K562 (cell line): Measurements from ENCODE around the gene CDH16. TPM values are rescaled to one million over a fixed set of nuclear protein-coding genes. Genes with fewer than 3 reads are reported as not detected.

Experiments used
- ATAC-seq: fragments of 200-7000 bp; cut with Tn5 transposase; 3 replicates; pipeline ENCODE4 v1.9.1; 2020; ENCODE audit warnings: moderate library complexity
- BruUV-seq: library from RNA; stranded (reverse); fragments of 400-500 nt; replicated peaks from 2 replicates; lab custom pipeline; 2021; lab: Mats Ljungman, UMichigan
- CTCF ChIA-PET: fragments of 300-600 bp; formaldehyde crosslinking; extraction: SDS; loops from one replicate; lab custom pipeline; 2021; ENCODE audit warnings: low intra/inter-chr PET ratio; lab: Yijun Ruan, JAX
- POLR2A ChIA-PET: fragments of 300-600, 350-650 bp; sonication (Branson Sonifier 250); formaldehyde crosslinking; extraction: SDS; loops from one replicate; lab custom pipeline; 2021; ENCODE audit warnings: antibody characterized with exemption, inconsistent platforms; lab: Yijun Ruan, JAX
- DNase-seq, 4 experiments: peaks; one replicate each; pipeline versions ENCODE4 v3.0.0 to v3.0.0-alpha.2; 2011 to 2018; ENCODE audit warnings: low spot score in 3 of 4, mixed read lengths in 3 of 4; ENCODE audit errors: extremely low read depth in 1 of 4
- FAIRE-seq: peaks from 2 replicates; lab custom pipeline; 2011; peaks lifted over from hg19 to GRCh38; lab: Jason Lieb, UNC
- H2AFZ ChIP-seq: 2 replicates; pipeline ENCODE4 v1.6.0; 2011; ENCODE audit warnings: low read depth, low read length, control low read depth, inconsistent platforms
- H3K27ac ChIP-seq: fragments of 200-600 bp; 3 replicates; pipeline ENCODE4 v1.8.0; 2011; ENCODE audit warnings: low read depth, mild to moderate bottlenecking, control low read depth, inconsistent platforms, low read length, moderate library complexity, mixed read lengths; ENCODE audit errors: extremely low read depth
- H3K27me3 ChIP-seq, 2 experiments: fragments of 300-600 bp in 1 of 2; 2 replicates in 1 of 2; 3 replicates in 1 of 2; pipeline versions ENCODE4 v1.6.0 to v1.8.0; 2011; ENCODE audit warnings: inconsistent platforms in 2 of 2, low read length in 2 of 2, mild to moderate bottlenecking in 1 of 2, mixed read lengths in 1 of 2, moderate library complexity in 1 of 2; ENCODE audit not compliant: control insufficient read depth in 2 of 2, insufficient read depth in 2 of 2
- H3K36me3 ChIP-seq: fragments of 300-600 bp; 3 replicates; pipeline ENCODE4 v1.8.0; 2011; ENCODE audit warnings: mild to moderate bottlenecking, low read length, inconsistent platforms; ENCODE audit not compliant: control insufficient read depth, insufficient read depth
- H3K4me1 ChIP-seq, 2 experiments: fragments of 200-600 bp in 1 of 2; replicated peaks in 1 of 2; 2 replicates in 1 of 2; 3 replicates in 1 of 2; pipeline versions ENCODE4 v1.5.1 to v1.8.0; 2011; ENCODE audit warnings: inconsistent platforms in 2 of 2, low read length in 2 of 2, mild to moderate bottlenecking in 1 of 2, mixed read lengths in 1 of 2, moderate library complexity in 1 of 2; ENCODE audit not compliant: control insufficient read depth in 2 of 2, insufficient read depth in 2 of 2
- H3K4me2 ChIP-seq: 2 replicates; pipeline ENCODE4 v1.6.1; 2011; ENCODE audit warnings: low read length, control low read depth, inconsistent platforms, mixed read lengths; ENCODE audit not compliant: insufficient read depth
- H3K4me3 ChIP-seq: fragments of 200-600 bp; sonication (generic), shearing (Covaris generic); 2 replicates; pipeline ENCODE4 v1.5.1; 2016; ENCODE audit warnings: control low read depth, inconsistent platforms
- H3K79me2 ChIP-seq: fragments of 200-600 bp; 3 replicates; pipeline ENCODE4 v1.8.0; 2011; ENCODE audit warnings: low read length, inconsistent platforms; ENCODE audit not compliant: control insufficient read depth, insufficient read depth
- H3K9ac ChIP-seq, 2 experiments: 2 replicates each; pipeline versions ENCODE4 v1.6.0 to v1.6.1; 2011; ENCODE audit warnings: low read depth in 2 of 2, low read length in 2 of 2, control low read depth in 1 of 2, inconsistent platforms in 1 of 2, mild to moderate bottlenecking in 1 of 2, mixed read lengths in 1 of 2; ENCODE audit not compliant: insufficient read depth in 1 of 2
- H3K9me1 ChIP-seq: one replicate; pipeline ENCODE4 v1.6.0; 2011; ENCODE audit warnings: inconsistent platforms, mild to moderate bottlenecking, low read length, moderate library complexity; ENCODE audit not compliant: control insufficient read depth, insufficient read depth
- H3K9me3 ChIP-seq: replicated peaks from 2 replicates; pipeline ENCODE4 v1.5.1; 2011; ENCODE audit warnings: low read depth, low read length, inconsistent platforms; ENCODE audit not compliant: control insufficient read depth, insufficient read depth
- H4K20me1 ChIP-seq: replicated peaks from 2 replicates; pipeline ENCODE4 v1.6.1; 2011; ENCODE audit warnings: low read length, inconsistent platforms, mixed read lengths; ENCODE audit not compliant: control insufficient read depth, insufficient read depth
- CTBP1 ChIP-seq: fragments of 450-650 bp; IDR thresholded peaks from 2 replicates; pipeline ENCODE4 v1.6.1; 2016; ENCODE audit warnings: borderline replicate concordance
- CTCFL ChIP-seq: IDR thresholded peaks from 2 replicates; pipeline ENCODE4 v1.6.1; 2011; ENCODE audit warnings: borderline replicate concordance, low read depth, mild to moderate bottlenecking, moderate library complexity, low read length; ENCODE audit not compliant: insufficient read depth, poor library complexity, severe bottlenecking
- ESRRA ChIP-seq: fragments of 450-650 bp; IDR thresholded peaks from 2 replicates; pipeline ENCODE4 v1.6.1; 2014; ENCODE audit warnings: low read depth, mild to moderate bottlenecking, moderate library complexity, borderline replicate concordance
- ETV5 ChIP-seq: sonication (generic); formaldehyde crosslinking; IDR thresholded peaks from 2 replicates; pipeline ENCODE4 v1.4.0; 2020; ENCODE audit warnings: low read depth, mild to moderate bottlenecking, missing genetic modification reagents
- GATAD2B ChIP-seq: fragments of 450-650 bp; IDR thresholded peaks from 2 replicates; pipeline ENCODE4 v1.6.1; 2017; ENCODE audit warnings: mild to moderate bottlenecking, borderline replicate concordance
- HOMEZ ChIP-seq: fragments of 250-450 bp; sonication (Bioruptor Pico); IDR thresholded peaks from 2 replicates; pipeline ENCODE4 v1.4.0; 2020; ENCODE audit warnings: mild to moderate bottlenecking, moderate library complexity
- IFI16 ChIP-seq: fragments of 250-450 bp; sonication (Bioruptor Pico); IDR thresholded peaks from 2 replicates; pipeline ENCODE4 v2.1.2; 2022; ENCODE audit warnings: mild to moderate bottlenecking, inconsistent platforms
- IRF9 ChIP-seq: fragments of 450-650 bp; IDR thresholded peaks from 2 replicates; pipeline ENCODE4 v1.6.1; 2016; ENCODE audit warnings: missing biosample characterization, missing genetic modification characterization
- RCOR1 ChIP-seq, 2 experiments: IDR thresholded peaks; 2 replicates each; pipeline ENCODE4 v1.6.1; 2012; ENCODE audit warnings: low read depth in 2 of 2, low read length in 2 of 2, borderline replicate concordance in 1 of 2, improper control_type of control experiment in 1 of 2
- SMARCC2 ChIP-seq: fragments of 450-650 bp; IDR thresholded peaks from 2 replicates; pipeline ENCODE4 v1.6.1; 2017; ENCODE audit warnings: antibody characterized with exemption, moderate library complexity, mild to moderate bottlenecking, low read depth
- ZNF263 ChIP-seq: sonication (generic); formaldehyde crosslinking; IDR thresholded peaks from 2 replicates; pipeline ENCODE4 v1.8.0; 2022; ENCODE audit warnings: mild to moderate bottlenecking, missing genetic modification reagents, borderline replicate concordance
- ZNF444 ChIP-seq: fragments of 250-450 bp; sonication (Bioruptor Pico); IDR thresholded peaks from 2 replicates; pipeline ENCODE4 v1.4.0; 2020; ENCODE audit warnings: mild to moderate bottlenecking, moderate library complexity
- ZNF511 ChIP-seq: sonication (generic); formaldehyde crosslinking; IDR thresholded peaks from 2 replicates; pipeline ENCODE4 v1.8.0; 2022; ENCODE audit warnings: mild to moderate bottlenecking, missing genetic modification reagents
- WGBS: fragments of 100-300 bp; shearing (Covaris generic); methylation state at CpG from one replicate; pipeline ENCODE4 v1.1.6; 2016; ENCODE audit warnings: low coverage, mixed read lengths; ENCODE audit not compliant: insufficient coverage; ENCODE audit errors: missing lambda C conversion rate; 5-methylcytosine and 5-hydroxymethylcytosine counted together
- in situ Hi-C: fragments of 300-500 bp; cut with MboI; formaldehyde crosslinking; loops from 4 replicates; pipeline ENCODE4 v1.15.0; 2018; ENCODE audit warnings: inconsistent platforms, mixed read lengths
- intact Hi-C: fragments of 100-400 bp; cut with micrococcal nuclease; formaldehyde crosslinking; loops from 2 replicates; pipeline ENCODE4 v1.14.2; 2022
- polyA plus RNA-seq, 8 experiments: library from polyadenylated mRNA; depleted of rRNA in 4 of 8; stranded (reverse) in 5 of 8; unstranded in 3 of 8; fragments of >200 nt; fragmentation: Nextera tagmentation in 2 of 8; fragmentation: Illumina TruSeq in 1 of 8; extraction: Ambion mirVana in 2 of 8; extraction: Trizol in 1 of 8; gene quantifications; 2 replicates each; pipeline versions ENCODE4 v1.2.1 to v1.2.3, GENCODE V29; 2011 to 2014; ENCODE audit warnings: inconsistent platforms in 1 of 8, missing spikeins in 1 of 8
- total RNA-seq, 7 experiments: library from RNA; depleted of rRNA in 6 of 7; stranded (reverse); fragments of >200 nt in 6 of 7; fragmentation: Illumina TruSeq in 2 of 7; extraction: Trizol in 2 of 7; gene quantifications; 2 replicates each; pipeline versions ENCODE4 v1.2.1 to v1.2.3, GENCODE V29; 2011 to 2021; ENCODE audit warnings: low replicate concordance in 1 of 7

CDH16 gene
- total and polyA plus RNA-seq, 9 of the 15 experiments (the other 6 are each of a cell fraction or from before 2014, with no cell fraction given), result not detected

- in situ Hi-C loops, result loop anchor here (25.0 kb wide), 2 partner anchors 201 to 451 kb away; partner anchors contain the start of genes B3GNT9, FBXL8, HSF4 and NOL3
- DNase-seq, result peak; percentile 81 to 90 (median 86)
- H3K9me3 ChIP-seq, result no peaks in the 10 kb centered on the region
- 11% methylated on average over 11 of the region's 16 CpGs for WGBS
- no peaks in the 10 kb centered on the region for H3K36me3 ChIP-seq
- peak within 1 kb of the TSS; percentile 40 to 83; a peak in 3 of 4 replicates for H3K9ac ChIP-seq
- peak; percentile 99 for FAIRE-seq
- peak; percentile 100 for ATAC-seq
- peaks cover 2 to 13% of the 10 kb centered on the region in 2 experiments; a peak in 2 of 5 replicates for H3K27me3 ChIP-seq
- TSS peak; percentile 80 for BruUV-seq
- no peaks in the 10 kb centered on the region for H3K79me2 ChIP-seq
- no peaks in the 10 kb centered on the region for H3K9me1 ChIP-seq
- POLR2A ChIA-PET, result interaction anchor here (0.6 to 1.1 kb wide), 8 partner anchors 8 to 484 kb away, joined by 3 to 4 read pairs (median 3); no protein-coding TSS in a partner anchor
- no peak within 1 kb of the TSS; the same call in 2 of the 3 replicates for H3K27ac ChIP-seq
- CTCF ChIA-PET, result interaction anchor here (2.1 kb wide), 1 partner anchor 54 kb away, joined by 9 read pairs; no protein-coding TSS in a partner anchor
- peak within 1 kb of the TSS; percentile 30 for H3K4me3 ChIP-seq
- peak within 1 kb of the TSS; percentile 64 for H3K4me2 ChIP-seq
- peaks cover 0 to 7% of the 10 kb centered on the region in 2 experiments; a peak in 2 of 5 replicates for H3K4me1 ChIP-seq
- peak within 1 kb of the TSS; percentile 99 for H2AFZ ChIP-seq
- H4K20me1 ChIP-seq, result no peaks in the 10 kb centered on the region
- intact Hi-C loops, result no loop called here
- TF ChIP-seq CTCFL, result peak; percentile 77
- no peak for TF ChIP-seq ZNF444 (CRISPR knock-in tag)
- no peak for TF ChIP-seq IRF9 (tag)
- TF ChIP-seq GATAD2B, result no peak
- peak in 1 of 2 experiments; percentile 42; a peak in 1 of 4 replicates for TF ChIP-seq RCOR1 (IDR thresholded peaks at IDR 0.05; ENCODE audit: borderline replicate concordance in 1 of 2, low read depth in 2 of 2, low read length in 2 of 2)
- TF ChIP-seq HOMEZ (CRISPR knock-in tag), result no peak
- TF ChIP-seq CTBP1, result peak; percentile 46; the same call in 1 of the 2 replicates
- no peak for TF ChIP-seq ETV5 (CRISPR knock-in tag)
- TF ChIP-seq ESRRA, result peak; percentile 19; the same call in 1 of the 2 replicates
- no peak for TF ChIP-seq ZNF511
- no peak for TF ChIP-seq IFI16 (CRISPR knock-in tag)
- TF ChIP-seq ZNF263 (CRISPR knock-in tag), result 0 out of 2 replicates have a peak, but pooled peaks have one; percentile 31
- TF ChIP-seq SMARCC2, result 0 out of 2 replicates have a peak, but pooled peaks have one; percentile 23
These were observed 42.5 kb upstream of the CDH16 start, which contains the start of gene CES3 for GRCh38 chr16:66961065-66961744. CES3 (plus strand) TSS chr16:66961266; CDS start chr16:66961308, 42 bp downstream.
